ENCODE measurements around the gene TPPP3.

GRCh38 chr16:67370661-67371060, 22.6 kb downstream of the TPPP3 start:
- TF ChIP-seq EP300 (IDR thresholded peaks at IDR 0.05; ENCODE audit: borderline replicate concordance) (no peak), EGR1 (IDR thresholded peaks at IDR 0.05) (no peak), RAD21 (IDR thresholded peaks at IDR 0.05; ENCODE audit: low read depth) (no peak), REST (IDR thresholded peaks at IDR 0.05; ENCODE audit: low read depth) (no peak), MAX (IDR thresholded peaks at IDR 0.05) (no peak), TAF1 (IDR thresholded peaks at IDR 0.05; ENCODE audit: low read depth) (no peak), CEBPB (IDR thresholded peaks at IDR 0.05) (no peak), FOXM1 (IDR thresholded peaks at IDR 0.05; ENCODE audit: borderline replicate concordance, low read depth) (no peak), CREB1 (IDR thresholded peaks at IDR 0.05; ENCODE audit: low read depth) (no peak)

Data from Ishikawa (cell line).